Osteocyte (in vitro differentiated cells): ENCODE measurements around the gene SLC26A9. TPM values are rescaled to one million over a fixed set of nuclear protein-coding genes. Genes with fewer than 3 reads are reported as not detected.

Experiments
- DNase-seq: peaks from one replicate; pipeline ENCODE4 v3.0.0; 2021; ENCODE audit warnings: mixed read lengths; ENCODE audit not compliant: unreplicated experiment; ENCODE audit errors: extremely low spot score
- H3K27ac Mint-ChIP-seq: one replicate; pipeline ENCODE4 v1.8.0; 2021; ENCODE audit warnings: mild to moderate bottlenecking, mixed read lengths; ENCODE audit not compliant: unreplicated experiment
- H3K27me3 Mint-ChIP-seq: one replicate; pipeline ENCODE4 v1.8.0; 2021; ENCODE audit warnings: mixed read lengths; ENCODE audit not compliant: unreplicated experiment
- H3K36me3 Mint-ChIP-seq: one replicate; pipeline ENCODE4 v1.8.0; 2021; ENCODE audit warnings: mixed read lengths; ENCODE audit not compliant: unreplicated experiment
- H3K4me1 Mint-ChIP-seq: one replicate; pipeline ENCODE4 v1.8.0; 2021; ENCODE audit warnings: mixed read lengths; ENCODE audit not compliant: unreplicated experiment
- H3K4me3 Mint-ChIP-seq: one replicate; pipeline ENCODE4 v1.8.0; 2021; ENCODE audit warnings: mild to moderate bottlenecking, moderate library complexity, mixed read lengths; ENCODE audit not compliant: unreplicated experiment
- H3K9me3 Mint-ChIP-seq: one replicate; pipeline ENCODE4 v1.8.0; 2021; ENCODE audit warnings: mixed read lengths; ENCODE audit not compliant: unreplicated experiment
- total RNA-seq: library from RNA; stranded (reverse); gene quantifications from 2 replicates; pipeline ENCODE4 v1.2.1, GENCODE V29; 2021
- TF ChIP-seq, protein P1 (sequence below): fragments of 200-600 bp; sonication (generic); IDR thresholded peaks from 2 replicates; pipeline ENCODE4 v1.5.0; 2021; ENCODE audit warnings: antibody characterized with exemption, mild to moderate bottlenecking, moderate library complexity

SLC26A9 gene
- total RNA-seq, 1 donor from 2014 or later: not detected

DNA sequence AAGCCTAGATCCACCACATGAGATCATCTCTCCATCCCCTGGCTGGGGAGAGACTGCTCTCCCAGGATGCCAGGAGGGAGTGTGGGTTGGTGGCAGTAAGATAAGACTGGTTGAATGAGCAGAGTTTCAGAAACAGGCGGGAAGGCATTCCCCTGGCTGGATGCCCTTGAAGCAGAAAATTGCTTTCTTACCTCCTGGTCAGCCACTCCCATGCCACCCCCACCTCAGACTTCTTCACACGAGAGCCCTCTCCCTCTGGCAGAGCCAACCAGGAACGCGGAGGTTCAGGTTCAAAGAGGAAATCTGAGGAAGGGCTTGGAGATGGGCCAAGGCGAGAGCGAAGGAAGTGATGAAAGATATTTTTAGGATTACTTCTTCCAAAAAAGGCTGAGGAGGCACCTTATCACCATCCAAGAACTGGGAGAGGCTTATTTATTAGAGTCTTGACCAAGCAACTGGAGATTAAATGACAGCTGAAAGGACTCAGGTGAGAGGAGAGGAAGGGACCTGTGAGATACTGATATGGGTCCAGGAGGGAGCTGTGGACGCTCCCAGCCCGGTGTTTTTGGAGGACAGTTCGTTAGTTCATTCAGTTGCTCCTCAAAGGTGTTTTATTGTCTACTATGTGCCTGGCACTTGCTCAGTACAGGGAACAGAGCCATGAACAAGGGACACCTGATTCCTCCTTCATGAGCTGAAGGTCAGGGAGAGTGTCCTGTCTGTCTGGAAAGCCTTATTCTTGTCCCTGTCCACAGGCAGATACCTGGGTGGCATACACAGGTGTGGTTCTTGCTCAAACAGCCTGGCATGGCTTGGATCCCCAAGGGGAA, 18.9 kb upstream of the SLC26A9 start:
- Mint-ChIP-seq H3K27me3 (peaks cover 25% of the 10 kb centered on the region), H3K36me3 (no peaks in the 10 kb centered on the region)
- no peak for DNase-seq

DNA sequence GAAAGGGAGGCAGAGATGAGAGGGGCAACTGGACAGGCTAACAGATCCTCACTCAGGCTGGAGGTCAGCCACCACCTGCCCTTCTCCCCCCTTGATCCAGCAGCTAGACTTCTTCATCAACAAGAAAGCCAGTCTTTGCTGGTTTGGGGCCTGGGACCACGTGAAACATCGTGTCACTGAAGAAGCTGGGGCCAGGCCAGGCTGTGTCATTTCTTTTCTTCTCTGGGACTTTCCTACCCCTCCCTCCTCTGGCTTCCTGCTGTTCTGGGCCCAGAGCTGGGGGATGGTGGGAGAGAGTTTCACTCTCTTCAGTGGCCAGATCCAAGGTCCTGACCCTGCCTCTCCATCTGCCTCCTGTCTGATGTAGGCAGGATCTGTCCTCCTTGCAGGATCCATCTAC, 18.1 kb upstream of the SLC26A9 start:
- DNase-seq: no peak
- TF ChIP-seq, protein P1, sequence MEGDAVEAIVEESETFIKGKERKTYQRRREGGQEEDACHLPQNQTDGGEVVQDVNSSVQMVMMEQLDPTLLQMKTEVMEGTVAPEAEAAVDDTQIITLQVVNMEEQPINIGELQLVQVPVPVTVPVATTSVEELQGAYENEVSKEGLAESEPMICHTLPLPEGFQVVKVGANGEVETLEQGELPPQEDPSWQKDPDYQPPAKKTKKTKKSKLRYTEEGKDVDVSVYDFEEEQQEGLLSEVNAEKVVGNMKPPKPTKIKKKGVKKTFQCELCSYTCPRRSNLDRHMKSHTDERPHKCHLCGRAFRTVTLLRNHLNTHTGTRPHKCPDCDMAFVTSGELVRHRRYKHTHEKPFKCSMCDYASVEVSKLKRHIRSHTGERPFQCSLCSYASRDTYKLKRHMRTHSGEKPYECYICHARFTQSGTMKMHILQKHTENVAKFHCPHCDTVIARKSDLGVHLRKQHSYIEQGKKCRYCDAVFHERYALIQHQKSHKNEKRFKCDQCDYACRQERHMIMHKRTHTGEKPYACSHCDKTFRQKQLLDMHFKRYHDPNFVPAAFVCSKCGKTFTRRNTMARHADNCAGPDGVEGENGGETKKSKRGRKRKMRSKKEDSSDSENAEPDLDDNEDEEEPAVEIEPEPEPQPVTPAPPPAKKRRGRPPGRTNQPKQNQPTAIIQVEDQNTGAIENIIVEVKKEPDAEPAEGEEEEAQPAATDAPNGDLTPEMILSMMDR: no peak
- H3K4me3 Mint-ChIP-seq: no peak overlapping the region
- H3K4me1 Mint-ChIP-seq: no peaks in the 10 kb centered on the region
- H3K27me3 Mint-ChIP-seq: peaks cover 33% of the 10 kb centered on the region
- no peaks in the 10 kb centered on the region for H3K36me3 Mint-ChIP-seq
- no peak overlapping the region for H3K27ac Mint-ChIP-seq
- no peaks in the 10 kb centered on the region for H3K9me3 Mint-ChIP-seq

More for the DNA sequence above, 18.9 kb upstream of the SLC26A9 start:
- no peak overlapping the region for H3K27ac Mint-ChIP-seq
- H3K9me3 Mint-ChIP-seq: no peaks in the 10 kb centered on the region
- H3K4me3 Mint-ChIP-seq: no peak overlapping the region
- TF ChIP-seq, protein P1: no peak
- H3K4me1 Mint-ChIP-seq: no peaks in the 10 kb centered on the region

DNA sequence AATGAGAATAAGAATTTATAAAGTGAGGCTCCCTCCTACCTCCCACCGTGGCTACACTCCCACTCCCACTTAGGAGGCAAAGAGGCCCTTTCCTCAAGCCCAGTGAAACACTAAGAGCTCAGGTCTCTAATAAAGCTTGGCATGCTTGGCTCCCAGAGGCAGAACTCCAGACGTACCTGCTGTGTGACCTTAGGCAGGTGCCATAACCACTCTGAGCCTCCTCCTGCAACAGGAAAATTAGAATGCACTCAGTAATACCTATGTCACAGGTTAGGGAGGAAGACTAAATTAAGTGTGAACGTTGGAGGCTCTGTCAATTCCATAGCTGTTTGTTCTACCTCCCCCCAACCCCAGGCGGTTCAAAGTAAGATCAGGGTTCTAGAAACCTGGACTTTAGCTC, 16.5 kb upstream of the SLC26A9 start:
- H3K4me1 Mint-ChIP-seq: no peaks in the 10 kb centered on the region
- no peak overlapping the region for H3K27ac Mint-ChIP-seq

DNA sequence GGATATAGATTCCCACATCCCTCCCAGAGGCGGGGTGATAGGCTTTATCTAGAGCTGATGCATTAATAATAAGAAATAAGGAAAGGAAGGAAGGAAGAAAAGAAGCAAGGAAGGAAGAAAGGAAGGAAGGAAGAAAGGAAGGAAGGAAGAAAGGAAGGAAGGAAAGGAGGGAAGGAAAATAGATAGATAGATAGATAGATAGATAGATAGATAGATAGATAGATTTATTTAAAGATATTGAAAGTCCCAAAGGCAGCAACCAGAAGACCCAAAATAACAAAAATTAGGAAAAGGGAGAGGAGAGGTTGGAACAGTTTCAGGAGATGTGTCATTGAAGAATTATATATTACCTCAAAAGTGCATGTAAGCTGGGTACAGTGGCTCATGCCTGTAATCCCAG, 12.2 kb upstream of the SLC26A9 start:
- H3K36me3 Mint-ChIP-seq: no peaks in the 10 kb centered on the region
- H3K27ac Mint-ChIP-seq: no peak overlapping the region
- no peaks in the 10 kb centered on the region for H3K9me3 Mint-ChIP-seq
- DNase-seq: no peak
- no peaks in the 10 kb centered on the region for H3K4me1 Mint-ChIP-seq
- H3K4me3 Mint-ChIP-seq: no peak overlapping the region
- TF ChIP-seq, protein P1: no peak
- H3K27me3 Mint-ChIP-seq: peaks cover 53% of the 10 kb centered on the region

More for the DNA sequence above, 16.5 kb upstream of the SLC26A9 start:
- DNase-seq: no peak
- no peaks in the 10 kb centered on the region for H3K36me3 Mint-ChIP-seq
- H3K4me3 Mint-ChIP-seq: no peak overlapping the region
- H3K9me3 Mint-ChIP-seq: no peaks in the 10 kb centered on the region
- TF ChIP-seq, protein P1: no peak
- peaks cover 47% of the 10 kb centered on the region for H3K27me3 Mint-ChIP-seq

DNA sequence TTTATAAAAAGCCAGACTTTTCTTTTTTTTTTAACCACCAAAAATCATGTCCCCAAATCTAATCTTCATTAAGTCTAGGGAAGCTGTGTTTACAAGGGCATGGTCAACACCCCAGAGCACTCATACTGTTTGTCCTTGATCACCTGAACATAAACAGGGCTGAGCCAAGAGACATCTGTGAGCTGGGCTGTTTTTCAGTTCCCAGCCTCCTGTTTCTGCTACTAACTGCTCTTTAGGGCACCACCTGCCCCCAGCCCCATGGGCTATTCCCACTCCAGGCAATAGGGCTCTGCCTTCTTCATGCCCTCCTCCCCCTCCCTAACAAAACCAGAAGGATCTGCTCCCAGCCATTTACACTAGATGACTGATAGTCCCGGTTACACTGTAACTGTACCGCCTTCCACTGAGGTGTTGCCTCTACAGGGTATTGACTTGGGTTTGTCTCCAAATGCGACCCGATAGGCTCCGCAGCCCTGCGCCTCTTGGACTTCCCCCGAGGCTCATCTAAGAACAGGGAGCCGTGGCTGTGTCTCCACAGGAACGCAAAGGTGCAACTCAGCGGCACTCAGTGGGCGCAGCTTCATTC, 11.7 kb upstream of the SLC26A9 start:
- DNase-seq: no peak
- H3K4me1 Mint-ChIP-seq: no peaks in the 10 kb centered on the region
- H3K36me3 Mint-ChIP-seq: no peaks in the 10 kb centered on the region
- H3K27ac Mint-ChIP-seq: no peak overlapping the region
- no peaks in the 10 kb centered on the region for H3K9me3 Mint-ChIP-seq
- TF ChIP-seq, protein P1: no peak
- H3K27me3 Mint-ChIP-seq: peaks cover 50% of the 10 kb centered on the region
- no peak overlapping the region for H3K4me3 Mint-ChIP-seq
